OCI-LY1 (cell line): ENCODE measurements around the gene TOR3A.

Experiments
- H2AFZ ChIP-seq: fragments of 200-600 bp; sonication (generic), shearing (Covaris generic); 2 replicates; pipeline ENCODE4 v1.6.0; 2014; ENCODE audit warnings: antibody characterized with exemption, mild to moderate bottlenecking, low read length
- H3F3A ChIP-seq: fragments of 200-600 bp; sonication (generic), shearing (Covaris generic); 2 replicates; pipeline ENCODE4 v1.6.0; 2014; ENCODE audit warnings: mild to moderate bottlenecking, antibody characterized with exemption, low read length, moderate library complexity; ENCODE audit not compliant: insufficient read depth
- H3K27ac ChIP-seq: fragments of 200-600 bp; sonication (generic); 2 replicates; pipeline ENCODE4 v1.5.1; 2014; ENCODE audit warnings: low read length, mixed run types, mild to moderate bottlenecking, low read depth; ENCODE audit not compliant: poor library complexity, severe bottlenecking
- H3K27me3 ChIP-seq: fragments of 200-600 bp; sonication (generic); 2 replicates; pipeline ENCODE4 v1.6.0; 2014; ENCODE audit warnings: antibody characterized with exemption, mild to moderate bottlenecking, low read length, moderate library complexity; ENCODE audit not compliant: insufficient read depth
- H3K36me3 ChIP-seq: fragments of 200-600 bp; sonication (generic); 2 replicates; pipeline ENCODE4 v1.6.1; 2014; ENCODE audit warnings: mild to moderate bottlenecking, antibody characterized with exemption, low read length, moderate library complexity, mixed read lengths; ENCODE audit not compliant: insufficient read depth
- H3K4me1 ChIP-seq: fragments of 200-600 bp; sonication (generic); 2 replicates; pipeline ENCODE4 v1.5.1; 2014; ENCODE audit warnings: mild to moderate bottlenecking, low read length, moderate library complexity; ENCODE audit not compliant: insufficient read depth, severe bottlenecking
- H3K4me2 ChIP-seq: fragments of 200-600 bp; sonication (generic), shearing (Covaris generic); 2 replicates; pipeline ENCODE4 v1.6.1; 2014; ENCODE audit warnings: low read length
- H3K4me3 ChIP-seq: fragments of 200-600 bp; sonication (generic); 2 replicates; pipeline ENCODE4 v1.5.1; 2014; ENCODE audit warnings: low read length, low read depth, mild to moderate bottlenecking, mixed read lengths; ENCODE audit not compliant: poor library complexity, severe bottlenecking
- H3K79me2 ChIP-seq: fragments of 200-600 bp; shearing (Covaris generic); 2 replicates; pipeline ENCODE4 v1.6.1; 2016; ENCODE audit warnings: mixed run types, low read length, mixed read lengths; ENCODE audit not compliant: insufficient read depth
- H3K9ac ChIP-seq: fragments of 200-600 bp; sonication (generic), shearing (Covaris generic); 2 replicates; pipeline ENCODE4 v1.6.1; 2014; ENCODE audit warnings: mild to moderate bottlenecking, low read length, mixed read lengths
- H3K9me2 ChIP-seq: fragments of 200-600 bp; sonication (generic), shearing (Covaris generic); 2 replicates; pipeline ENCODE4 v1.6.1; 2014; ENCODE audit warnings: low read depth, mild to moderate bottlenecking, low read length, mixed read lengths
- H3K9me3 ChIP-seq: fragments of 200-600 bp; shearing (Covaris generic); 2 replicates; pipeline ENCODE4 v1.6.1; 2014; ENCODE audit warnings: low read length, mixed read lengths
- H4K20me1 ChIP-seq: fragments of 200-600 bp; sonication (generic), shearing (Covaris generic); 2 replicates; pipeline ENCODE4 v1.6.0; 2016; ENCODE audit warnings: mild to moderate bottlenecking, low read length; ENCODE audit not compliant: insufficient read depth
- CTCF ChIP-seq: fragments of 200-600 bp; sonication (generic), shearing (Covaris generic); IDR thresholded peaks from 2 replicates; pipeline ENCODE4 v1.5.1; 2017; ENCODE audit warnings: mild to moderate bottlenecking, antibody characterized with exemption, low read length, moderate library complexity, mixed read lengths
- EZH2 ChIP-seq: fragments of 200-600 bp; sonication (generic), shearing (Covaris generic); IDR thresholded peaks from 2 replicates; pipeline ENCODE4 v1.8.0; 2017; ENCODE audit warnings: borderline replicate concordance, mixed run types, mild to moderate bottlenecking, antibody characterized with exemption, low read length, moderate library complexity, mixed read lengths

Gene TOR3A

GRCh38 chr1:179077396-179077795 lies 4.5 kb upstream of the TOR3A start:
- no peak overlapping the region for H2AFZ ChIP-seq
- peaks cover 12% of the 10 kb centered on the region for H3K4me1 ChIP-seq
- no peaks in the 10 kb centered on the region for H3K9me2 ChIP-seq
- no peaks in the 10 kb centered on the region for H3K27me3 ChIP-seq
- H4K20me1 ChIP-seq, result no peaks in the 10 kb centered on the region
- no peak overlapping the region for H3K4me3 ChIP-seq
- H3K9me3 ChIP-seq, result no peaks in the 10 kb centered on the region
- no peaks in the 10 kb centered on the region for H3K79me2 ChIP-seq
- H3K4me2 ChIP-seq, result no peak overlapping the region
- TF ChIP-seq EZH2, result no peak
- TF ChIP-seq CTCF, result no peak
- H3K27ac ChIP-seq, result no peak overlapping the region
- H3K36me3 ChIP-seq, result no peaks in the 10 kb centered on the region
- no peaks in the 10 kb centered on the region for H3F3A ChIP-seq
- H3K9ac ChIP-seq, result no peak overlapping the region

GRCh38 chr1:179079113-179079761 lies 2.6 kb upstream of the TOR3A start:
- no peaks in the 10 kb centered on the region for H3K9me3 ChIP-seq
- TF ChIP-seq CTCF, result peak; percentile 78
- no peak for TF ChIP-seq EZH2
- no peaks in the 10 kb centered on the region for H4K20me1 ChIP-seq
- peaks cover 4% of the 10 kb centered on the region; the same call in 1 of the 2 replicates for H3K79me2 ChIP-seq
- no peaks in the 10 kb centered on the region for H3K27me3 ChIP-seq
- H3K4me2 ChIP-seq, result no peak overlapping the region
- H3K9ac ChIP-seq, result no peak overlapping the region
- H2AFZ ChIP-seq, result no peak overlapping the region
- H3F3A ChIP-seq, result 0 out of 2 replicates have a peak, but pooled peaks cover 2% of the 10 kb centered on the region
- H3K4me1 ChIP-seq, result peaks cover 25% of the 10 kb centered on the region
- H3K4me3 ChIP-seq, result no peak overlapping the region
- H3K36me3 ChIP-seq, result peaks cover 4% of the 10 kb centered on the region; the same call in 1 of the 2 replicates
- H3K9me2 ChIP-seq, result no peaks in the 10 kb centered on the region
- H3K27ac ChIP-seq, result no peak overlapping the region

GRCh38 chr1:179080866-179081686 lies 794 bp upstream of the TOR3A start:
- peaks cover 29% of the 10 kb centered on the region for H3K4me1 ChIP-seq
- peak overlapping the region; percentile 94 for H3K27ac ChIP-seq
- peak overlapping the region; percentile 91 for H3K4me2 ChIP-seq
- H3K4me3 ChIP-seq, result peak overlapping the region; percentile 79
- H3K27me3 ChIP-seq, result no peaks in the 10 kb centered on the region
- no peaks in the 10 kb centered on the region for H3K9me2 ChIP-seq
- H3K9ac ChIP-seq, result peak overlapping the region; percentile 85
- H3K36me3 ChIP-seq, result peaks cover 20% of the 10 kb centered on the region
- H2AFZ ChIP-seq, result peak overlapping the region; percentile 38; the same call in 1 of the 2 replicates
- H4K20me1 ChIP-seq, result no peaks in the 10 kb centered on the region
- no peaks in the 10 kb centered on the region for H3K9me3 ChIP-seq
- peaks cover 9% of the 10 kb centered on the region; the same call in 1 of the 2 replicates for H3K79me2 ChIP-seq
- H3F3A ChIP-seq, result 0 out of 2 replicates have a peak, but pooled peaks cover 2% of the 10 kb centered on the region
- no peak for TF ChIP-seq CTCF
- TF ChIP-seq EZH2, result no peak
